Upper lobe of left lung (tissue), 6 donors: ENCODE results near the gene XRCC4. TPM values are rescaled to one million over a fixed set of nuclear protein-coding genes. Genes with fewer than 3 reads are reported as not detected.

Experiments used
- ATAC-seq, 2 donors: fragments of 200-7000 bp; cut with Tn5 transposase; one replicate each; pipeline ENCODE4 v1.9.1; 2022; ENCODE audit warnings: mild to moderate bottlenecking in 2 of 2, moderate library complexity in 2 of 2; ENCODE audit not compliant: low FRiP score in 2 of 2
- DNase-seq, 2 donors: peaks; one replicate each; pipeline ENCODE4 v3.0.0-alpha.2; 2019 to 2020
- H3K27ac ChIP-seq, 4 donors: fragments of 200-600 bp; sonication (generic); one replicate each; pipeline ENCODE4 v1.5.1; 2016 to 2019
- H3K27me3 ChIP-seq, 4 donors: fragments of 200-600 bp; sonication (generic); one replicate each; pipeline ENCODE4 v1.5.1; 2017 to 2019
- H3K36me3 ChIP-seq, 4 donors: fragments of 200-600 bp; sonication (generic); one replicate each; pipeline ENCODE4 v1.5.1; 2016 to 2019
- H3K4me1 ChIP-seq, 4 donors: fragments of 200-600 bp; sonication (generic); one replicate each; pipeline ENCODE4 v1.5.1; 2018 to 2019
- H3K4me3 ChIP-seq, 4 donors: fragments of 200-600 bp; sonication (generic); one replicate each; pipeline ENCODE4 v1.5.1; 2017 to 2019; ENCODE audit warnings: mild to moderate bottlenecking in 2 of 4, moderate library complexity in 1 of 4
- H3K9me3 ChIP-seq, 4 donors: fragments of 200-600 bp; sonication (generic); one replicate each; pipeline ENCODE4 v1.5.1; 2018 to 2019
- CTCF ChIP-seq, 6 experiments: fragments of 450-650 bp in 4 of 6; fragments of 200-600 bp in 2 of 6; sonication (generic) in 2 of 6; IDR thresholded peaks; one replicate each; pipeline ENCODE4 v1.5.1; 2016 to 2019; ENCODE audit warnings: antibody characterized with exemption in 6 of 6
- EP300 ChIP-seq, 4 donors: sonication (generic); formaldehyde crosslinking; IDR thresholded peaks; one replicate each; pipeline ENCODE4 v1.5.1; 2017; ENCODE audit warnings: antibody characterized with exemption in 4 of 4, control low read depth in 2 of 4
- POLR2A ChIP-seq, 4 donors: fragments of 450-650 bp; IDR thresholded peaks; one replicate each; pipeline ENCODE4 v1.5.1; 2016 to 2017; ENCODE audit warnings: antibody characterized with exemption in 4 of 4, mild to moderate bottlenecking in 2 of 4
- POLR2AphosphoS5 ChIP-seq, 2 donors: sonication (generic); formaldehyde crosslinking; IDR thresholded peaks; one replicate each; pipeline ENCODE4 v1.5.1; 2017; ENCODE audit warnings: antibody characterized with exemption in 2 of 2
- WGBS, 2 donors: methylation state at CpG; one replicate each; pipeline ENCODE4 v1.1.5; 2017 to 2018; 5-methylcytosine and 5-hydroxymethylcytosine counted together
- total RNA-seq, 6 donors: library from RNA; depleted of rRNA in 4 of 6; stranded (reverse); fragments of >200 nt in 4 of 6; gene quantifications; one replicate each; pipeline versions ENCODE4 v1.1.0 to v1.2.1, GENCODE V29; 2016 to 2021
- donor health status: DM: no; HTN: no; CAD: no; lungs with moderate emphysema.
- donor health status: DM: no; HTN: yes; CAD: no; lungs with severe emphysema.

XRCC4 gene
- total RNA-seq, 6 donors from 2014 or later: 4.4 to 11.8 (median 7.7) TPM

- Histone ChIP-seq H3K4me1 (no peaks in the 10 kb centered on the region), H3K9me3 (no peaks in the 10 kb centered on the region), H3K4me3 (no peak overlapping the region), H3K36me3 (no peaks in the 10 kb centered on the region), H3K27me3 (no peaks in the 10 kb centered on the region), H3K27ac (no peak overlapping the region)
- no peak for TF ChIP-seq POLR2AphosphoS5 (IDR thresholded peaks at IDR 0.05)
- no peak for TF ChIP-seq CTCF (IDR thresholded peaks at IDR 0.05)
- no peak for TF ChIP-seq POLR2A (IDR thresholded peaks at IDR 0.05)
- TF ChIP-seq EP300 (IDR thresholded peaks at IDR 0.05): no peak
- 84 to 93% methylated on average over 2 of the region's 2 CpGs for WGBS, 2 donors
- DNase-seq (no peak), ATAC-seq (no peak)
Observed at GRCh38 chr5:83197326-83197967, 120.1 kb downstream of the XRCC4 start.

- Histone ChIP-seq H3K4me3 (no peak overlapping the region), H3K4me1 (no peaks in the 10 kb centered on the region), H3K27ac (no peak overlapping the region), H3K36me3 (no peaks in the 10 kb centered on the region), H3K27me3 (no peaks in the 10 kb centered on the region), H3K9me3 (no peaks in the 10 kb centered on the region)
- no peak for DNase-seq
- ATAC-seq: no peak
- WGBS, 2 donors: 77 to 78% methylated on average over 5 of the region's 5 CpGs
- no peak for TF ChIP-seq POLR2AphosphoS5 (IDR thresholded peaks at IDR 0.05)
- TF ChIP-seq EP300 (IDR thresholded peaks at IDR 0.05): no peak
- TF ChIP-seq POLR2A (IDR thresholded peaks at IDR 0.05): no peak
- TF ChIP-seq CTCF (IDR thresholded peaks at IDR 0.05): no peak
Observed at GRCh38 chr5:83199126-83199525, 121.8 kb downstream of the XRCC4 start.

- ATAC-seq (no peak), DNase-seq (no peak)
- Histone ChIP-seq H3K4me1 (no peaks in the 10 kb centered on the region), H3K4me3 (no peak overlapping the region), H3K9me3 (no peaks in the 10 kb centered on the region), H3K27ac (no peak overlapping the region), H3K27me3 (no peaks in the 10 kb centered on the region), H3K36me3 (no peaks in the 10 kb centered on the region)
- TF ChIP-seq POLR2AphosphoS5 (IDR thresholded peaks at IDR 0.05) (no peak), EP300 (IDR thresholded peaks at IDR 0.05) (no peak), POLR2A (IDR thresholded peaks at IDR 0.05) (no peak), CTCF (IDR thresholded peaks at IDR 0.05) (no peak)
- 97% methylated on average over 1 of the region's 1 CpG for WGBS, 2 donors
Observed at GRCh38 chr5:83204651-83205050, 127.3 kb downstream of the XRCC4 start.

GRCh38 chr5:83209963-83210362 is 132.6 kb downstream of the XRCC4 start:
- no peaks in the 10 kb centered on the region for H3K36me3 ChIP-seq

More at GRCh38 chr5:83209963-83210362, 132.6 kb downstream of the XRCC4 start:
- DNase-seq: no peak
- ATAC-seq: no peak
- no peaks in the 10 kb centered on the region for H3K9me3 ChIP-seq
- no peaks in the 10 kb centered on the region for H3K27me3 ChIP-seq
- H3K4me3 ChIP-seq: no peak overlapping the region
- no peak overlapping the region for H3K27ac ChIP-seq
- H3K4me1 ChIP-seq: no peaks in the 10 kb centered on the region
- TF ChIP-seq EP300 (IDR thresholded peaks at IDR 0.05) (no peak), CTCF (IDR thresholded peaks at IDR 0.05) (no peak), POLR2A (IDR thresholded peaks at IDR 0.05) (no peak), POLR2AphosphoS5 (IDR thresholded peaks at IDR 0.05) (no peak)
